Osteocyte (in vitro differentiated cells): ENCODE data around the gene TMEM72. TPM values are rescaled to one million over a fixed set of nuclear protein-coding genes. Genes with fewer than 3 reads are reported as not detected.

ENCODE experiments used
- DNase-seq: peaks from one replicate; pipeline ENCODE4 v3.0.0; 2021; ENCODE audit warnings: mixed read lengths; ENCODE audit not compliant: unreplicated experiment; ENCODE audit errors: extremely low spot score
- H3K27ac Mint-ChIP-seq: one replicate; pipeline ENCODE4 v1.8.0; 2021; ENCODE audit warnings: mild to moderate bottlenecking, mixed read lengths; ENCODE audit not compliant: unreplicated experiment
- H3K27me3 Mint-ChIP-seq: one replicate; pipeline ENCODE4 v1.8.0; 2021; ENCODE audit warnings: mixed read lengths; ENCODE audit not compliant: unreplicated experiment
- H3K36me3 Mint-ChIP-seq: one replicate; pipeline ENCODE4 v1.8.0; 2021; ENCODE audit warnings: mixed read lengths; ENCODE audit not compliant: unreplicated experiment
- H3K4me1 Mint-ChIP-seq: one replicate; pipeline ENCODE4 v1.8.0; 2021; ENCODE audit warnings: mixed read lengths; ENCODE audit not compliant: unreplicated experiment
- H3K4me3 Mint-ChIP-seq: one replicate; pipeline ENCODE4 v1.8.0; 2021; ENCODE audit warnings: mild to moderate bottlenecking, moderate library complexity, mixed read lengths; ENCODE audit not compliant: unreplicated experiment
- H3K9me3 Mint-ChIP-seq: one replicate; pipeline ENCODE4 v1.8.0; 2021; ENCODE audit warnings: mixed read lengths; ENCODE audit not compliant: unreplicated experiment
- total RNA-seq: library from RNA; stranded (reverse); gene quantifications from 2 replicates; pipeline ENCODE4 v1.2.1, GENCODE V29; 2021
- TF ChIP-seq, protein P1 (sequence below): fragments of 200-600 bp; sonication (generic); IDR thresholded peaks from 2 replicates; pipeline ENCODE4 v1.5.0; 2021; ENCODE audit warnings: antibody characterized with exemption, mild to moderate bottlenecking, moderate library complexity

TMEM72 gene
- total RNA-seq, 1 donor from 2014 or later = not detected

DNA sequence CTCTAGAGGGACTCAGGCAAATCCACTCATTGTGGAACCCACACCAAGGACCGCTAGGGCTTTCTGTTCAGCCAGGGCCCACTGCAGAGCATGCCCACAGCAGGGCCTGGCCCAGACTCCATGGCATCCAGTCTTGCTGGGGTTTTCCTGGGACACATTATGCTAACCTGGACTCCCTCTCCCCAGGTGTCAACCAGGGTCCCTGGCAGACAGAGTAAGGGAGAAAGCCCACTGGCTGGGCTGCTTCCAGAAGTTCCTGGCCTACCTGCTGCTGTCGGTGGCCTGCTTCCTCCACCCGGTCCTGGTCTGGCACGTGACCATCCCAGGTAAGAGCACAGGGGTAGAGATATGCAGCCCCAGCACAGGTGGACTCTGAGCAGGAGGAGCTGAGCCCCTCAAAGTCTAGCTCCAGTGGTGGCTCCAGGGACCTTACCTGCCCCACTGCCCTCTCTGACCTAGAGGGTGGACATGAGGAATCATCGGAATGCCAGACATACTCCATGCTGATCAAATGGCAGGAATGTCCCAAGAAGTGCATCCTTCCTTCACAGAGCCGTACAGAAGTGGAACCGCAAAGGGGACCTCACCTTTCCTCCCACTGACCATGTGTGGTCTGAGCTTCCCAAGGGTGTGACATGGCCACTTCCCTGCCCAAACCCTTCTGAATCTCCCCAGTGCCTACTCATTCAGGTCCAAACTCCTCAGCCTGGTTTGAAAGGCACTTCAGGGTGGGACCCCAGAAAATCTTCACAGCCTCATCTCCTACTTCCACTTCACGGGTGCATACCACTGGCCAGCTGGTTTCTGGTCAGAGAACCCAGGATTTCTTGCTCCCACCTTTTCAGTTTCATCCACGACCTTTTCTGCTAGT, 22.5 kb downstream of the TMEM72 start:
- DNase-seq = no peak
- Mint-ChIP-seq H3K4me3 (no peak overlapping the region), H3K9me3 (peaks cover 6% of the 10 kb centered on the region), H3K36me3 (no peaks in the 10 kb centered on the region), H3K27me3 (peaks cover 9% of the 10 kb centered on the region), H3K4me1 (peaks cover 11% of the 10 kb centered on the region), H3K27ac (no peak overlapping the region)
- TF ChIP-seq, protein P1, sequence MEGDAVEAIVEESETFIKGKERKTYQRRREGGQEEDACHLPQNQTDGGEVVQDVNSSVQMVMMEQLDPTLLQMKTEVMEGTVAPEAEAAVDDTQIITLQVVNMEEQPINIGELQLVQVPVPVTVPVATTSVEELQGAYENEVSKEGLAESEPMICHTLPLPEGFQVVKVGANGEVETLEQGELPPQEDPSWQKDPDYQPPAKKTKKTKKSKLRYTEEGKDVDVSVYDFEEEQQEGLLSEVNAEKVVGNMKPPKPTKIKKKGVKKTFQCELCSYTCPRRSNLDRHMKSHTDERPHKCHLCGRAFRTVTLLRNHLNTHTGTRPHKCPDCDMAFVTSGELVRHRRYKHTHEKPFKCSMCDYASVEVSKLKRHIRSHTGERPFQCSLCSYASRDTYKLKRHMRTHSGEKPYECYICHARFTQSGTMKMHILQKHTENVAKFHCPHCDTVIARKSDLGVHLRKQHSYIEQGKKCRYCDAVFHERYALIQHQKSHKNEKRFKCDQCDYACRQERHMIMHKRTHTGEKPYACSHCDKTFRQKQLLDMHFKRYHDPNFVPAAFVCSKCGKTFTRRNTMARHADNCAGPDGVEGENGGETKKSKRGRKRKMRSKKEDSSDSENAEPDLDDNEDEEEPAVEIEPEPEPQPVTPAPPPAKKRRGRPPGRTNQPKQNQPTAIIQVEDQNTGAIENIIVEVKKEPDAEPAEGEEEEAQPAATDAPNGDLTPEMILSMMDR = no peak

DNA sequence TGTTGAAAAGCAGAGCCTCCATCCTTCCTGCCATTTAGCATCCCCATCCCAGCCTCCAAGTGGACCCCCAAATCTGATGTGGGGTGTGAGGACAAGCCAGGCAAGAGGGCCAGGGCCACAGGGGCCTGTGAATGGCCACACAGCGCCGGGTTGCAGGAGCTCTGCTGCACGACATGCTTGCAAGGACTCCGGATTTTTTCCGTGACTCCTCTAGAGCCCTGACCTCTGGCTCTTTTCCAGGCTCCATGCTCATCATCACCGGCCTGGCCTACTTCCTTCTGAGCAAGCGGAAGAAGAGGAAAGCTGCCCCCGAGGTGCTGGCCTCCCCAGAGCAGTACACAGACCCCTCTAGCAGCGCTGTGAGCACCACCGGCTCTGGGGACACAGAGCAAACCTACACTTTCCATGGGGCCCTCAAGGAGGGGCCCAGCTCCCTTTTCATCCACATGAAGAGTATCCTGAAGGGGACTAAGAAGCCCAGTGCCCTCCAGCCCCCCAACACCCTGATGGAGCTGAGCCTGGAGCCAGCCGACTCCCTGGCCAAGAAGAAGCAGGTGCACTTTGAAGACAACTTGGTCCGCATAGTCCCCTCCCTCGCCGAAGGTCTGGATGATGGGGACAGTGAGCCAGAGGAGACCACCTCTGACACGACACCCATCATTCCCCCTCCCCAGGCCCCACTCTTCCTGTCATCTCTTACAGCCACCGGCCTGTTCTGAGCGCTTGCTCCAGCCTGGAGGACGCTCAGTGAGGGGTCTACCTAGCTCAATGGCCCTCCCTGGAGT, 23.5 kb downstream of the TMEM72 start:
- Mint-ChIP-seq H3K27ac (peak overlapping the region; percentile 44), H3K27me3 (peaks cover 6% of the 10 kb centered on the region), H3K36me3 (no peaks in the 10 kb centered on the region), H3K4me1 (peaks cover 11% of the 10 kb centered on the region), H3K9me3 (peaks cover 13% of the 10 kb centered on the region), H3K4me3 (no peak overlapping the region)
- TF ChIP-seq, protein P1 = no peak
- DNase-seq = no peak

DNA sequence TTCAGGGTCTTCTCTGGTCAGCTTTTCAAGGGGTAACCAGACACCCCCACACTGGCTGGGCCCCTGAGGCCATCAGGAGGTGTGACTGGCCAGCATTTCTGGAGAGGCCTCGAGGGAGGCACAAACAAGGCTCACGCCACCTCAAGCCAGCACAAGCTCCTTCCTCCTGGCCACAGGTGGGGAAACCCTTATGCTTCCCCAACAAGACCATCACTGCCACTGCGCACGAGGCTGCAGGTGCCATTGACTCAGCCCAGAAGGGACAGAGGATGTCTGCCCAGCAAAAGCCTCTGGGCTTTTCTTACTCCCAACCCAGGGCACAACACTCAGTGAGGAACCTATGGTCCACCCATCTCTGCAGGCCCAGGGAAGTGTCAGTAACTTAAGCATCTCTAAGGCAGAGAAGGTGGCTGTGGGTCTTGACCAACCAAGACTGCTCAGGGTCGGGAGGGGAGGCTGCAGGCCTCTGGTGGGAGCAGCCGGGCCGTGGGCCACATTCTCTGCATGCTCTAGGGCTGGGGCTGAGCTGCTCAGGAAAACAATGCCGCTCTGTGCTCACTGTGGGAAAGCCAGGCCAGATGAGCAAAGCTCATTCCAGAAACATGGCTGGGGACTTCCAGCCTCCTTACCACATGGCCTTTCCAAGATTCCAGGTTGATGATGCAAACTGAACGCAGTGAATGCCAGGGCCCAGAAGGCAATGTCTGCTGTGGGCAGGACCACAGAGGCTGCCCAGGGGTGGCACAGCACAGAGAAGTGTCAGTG, 24.2 kb downstream of the TMEM72 start:
- H3K27ac Mint-ChIP-seq = peak overlapping the region; percentile 81
- DNase-seq = no peak
- H3K9me3 Mint-ChIP-seq = peaks cover 20% of the 10 kb centered on the region
- peaks cover 11% of the 10 kb centered on the region for H3K4me1 Mint-ChIP-seq
- H3K4me3 Mint-ChIP-seq = no peak overlapping the region
- TF ChIP-seq, protein P1 = no peak
- H3K27me3 Mint-ChIP-seq = peaks cover 4% of the 10 kb centered on the region
- no peaks in the 10 kb centered on the region for H3K36me3 Mint-ChIP-seq

DNA sequence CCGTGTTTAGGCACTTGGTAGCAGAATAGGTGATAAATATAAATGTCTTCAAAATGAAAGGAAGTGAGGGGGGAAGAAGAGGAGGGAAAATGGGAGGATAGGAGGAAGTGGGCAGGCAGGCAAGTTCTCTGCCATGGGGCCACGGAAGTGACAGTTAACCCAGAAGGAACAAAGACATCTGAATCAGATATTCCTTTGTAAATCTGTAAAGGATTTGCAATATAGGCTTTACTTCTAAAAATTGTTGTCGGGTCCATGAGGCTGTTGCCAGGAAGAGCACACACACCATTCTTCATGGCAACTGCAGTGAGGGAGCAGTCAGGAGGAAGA, 24.8 kb downstream of the TMEM72 start:
- TF ChIP-seq, protein P1 = no peak
- Mint-ChIP-seq H3K4me1 (peaks cover 11% of the 10 kb centered on the region), H3K36me3 (no peaks in the 10 kb centered on the region), H3K4me3 (no peak overlapping the region), H3K27me3 (peaks cover 2% of the 10 kb centered on the region), H3K27ac (peak overlapping the region; percentile 81), H3K9me3 (peaks cover 20% of the 10 kb centered on the region)
- DNase-seq = no peak
